Measurements from ENCODE around the gene ROPN1L. TPM values are rescaled to one million over a fixed set of nuclear protein-coding genes. Genes with fewer than 3 reads are reported as not detected.

ROPN1L gene
- total RNA-seq, 1 experiment from 2014 or later: 7.1 TPM

DNA sequence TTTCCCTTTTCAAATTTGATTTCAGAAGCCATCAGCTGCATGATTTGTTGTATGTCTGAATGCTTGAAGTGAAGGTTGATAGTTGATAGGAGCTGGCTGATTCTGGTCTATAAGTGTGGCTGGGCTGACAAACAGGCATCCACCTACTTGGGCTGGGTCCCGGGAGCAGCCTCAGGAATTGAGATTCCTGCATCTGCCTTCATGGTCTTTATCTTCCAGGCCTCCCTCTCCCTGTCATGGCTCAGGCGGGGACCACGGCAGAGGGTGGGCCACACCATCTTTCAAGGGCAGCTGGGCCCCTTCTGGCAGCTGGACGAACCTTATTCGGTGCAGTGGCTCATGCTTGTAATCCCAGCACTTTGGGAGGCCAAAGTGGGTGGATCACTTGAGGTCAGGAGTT, 55.9 kb downstream of the ROPN1L start:
- no TSS peak for BruUV-seq (replicated peaks)
- Histone ChIP-seq H4K20me1 (ENCODE audit: insufficient read depth) (no peaks in the 10 kb centered on the region), H3K9me3 (ENCODE audit: insufficient read depth, low read depth) (peaks cover 9% of the 10 kb centered on the region), H3K4me1 (replicated peaks; ENCODE audit: insufficient read depth) (no peaks in the 10 kb centered on the region), H3F3A (ENCODE audit: insufficient read depth, low read depth) (no peaks in the 10 kb centered on the region), H3K4me2 (no peak overlapping the region), H3K79me2 (ENCODE audit: low read depth) (no peaks in the 10 kb centered on the region), H3K4me3 (no peak overlapping the region), H3K27ac (no peak overlapping the region), H3K36me3 (ENCODE audit: low read depth) (no peaks in the 10 kb centered on the region), H3K27me3 (ENCODE audit: insufficient read depth, low read depth) (no peaks in the 10 kb centered on the region), H2AFZ (no peak overlapping the region), H3K9me2 (ENCODE audit: insufficient read depth) (no peaks in the 10 kb centered on the region)
- CTCF ChIA-PET: interaction anchor here (1.0 kb wide), 1 partner anchor 130 kb away, joined by 5 read pairs; no protein-coding TSS in a partner anchor
- POLR2A ChIA-PET (ENCODE audit: unreplicated experiment): no interaction called here
- TF ChIP-seq, protein P1, sequence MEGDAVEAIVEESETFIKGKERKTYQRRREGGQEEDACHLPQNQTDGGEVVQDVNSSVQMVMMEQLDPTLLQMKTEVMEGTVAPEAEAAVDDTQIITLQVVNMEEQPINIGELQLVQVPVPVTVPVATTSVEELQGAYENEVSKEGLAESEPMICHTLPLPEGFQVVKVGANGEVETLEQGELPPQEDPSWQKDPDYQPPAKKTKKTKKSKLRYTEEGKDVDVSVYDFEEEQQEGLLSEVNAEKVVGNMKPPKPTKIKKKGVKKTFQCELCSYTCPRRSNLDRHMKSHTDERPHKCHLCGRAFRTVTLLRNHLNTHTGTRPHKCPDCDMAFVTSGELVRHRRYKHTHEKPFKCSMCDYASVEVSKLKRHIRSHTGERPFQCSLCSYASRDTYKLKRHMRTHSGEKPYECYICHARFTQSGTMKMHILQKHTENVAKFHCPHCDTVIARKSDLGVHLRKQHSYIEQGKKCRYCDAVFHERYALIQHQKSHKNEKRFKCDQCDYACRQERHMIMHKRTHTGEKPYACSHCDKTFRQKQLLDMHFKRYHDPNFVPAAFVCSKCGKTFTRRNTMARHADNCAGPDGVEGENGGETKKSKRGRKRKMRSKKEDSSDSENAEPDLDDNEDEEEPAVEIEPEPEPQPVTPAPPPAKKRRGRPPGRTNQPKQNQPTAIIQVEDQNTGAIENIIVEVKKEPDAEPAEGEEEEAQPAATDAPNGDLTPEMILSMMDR (conservative IDR thresholded peaks at IDR 0.05): no peak
- no peak for TF ChIP-seq EZH2 (IDR thresholded peaks at IDR 0.05; ENCODE audit: low read depth)
- intact Hi-C loops (cut with micrococcal nuclease; ENCODE audit: unreplicated experiment): no loop called here
- no peak for DNase-seq

DNA sequence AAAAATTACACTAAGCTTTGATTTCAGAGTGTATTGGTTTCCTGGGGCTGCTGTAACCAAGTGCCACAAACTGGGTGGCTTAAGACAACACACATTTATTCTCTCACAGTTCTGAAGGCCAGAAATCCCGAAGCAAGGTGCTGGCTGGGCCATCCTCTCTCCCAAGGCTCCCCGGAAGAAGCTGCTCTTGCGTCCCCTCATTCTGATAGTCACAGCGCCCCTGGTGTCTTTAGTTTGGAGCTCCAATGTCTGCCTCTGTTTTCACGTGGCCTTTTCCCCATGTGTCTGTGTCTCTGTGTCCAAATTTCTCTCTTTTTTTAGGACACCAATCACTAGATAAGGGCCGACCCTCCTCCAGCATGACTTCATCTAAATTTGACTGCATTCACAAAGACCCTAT, 56.7 kb downstream of the ROPN1L start:
- ChIA-PET CTCF (interaction anchor here (1.0 kb wide), 1 partner anchor 129 kb away, joined by 5 read pairs; no protein-coding TSS in a partner anchor), POLR2A (ENCODE audit: unreplicated experiment) (interaction anchor here (0.6 kb wide), 2 partner anchors 9 to 49 kb away, joined by 5 to 6 read pairs; no protein-coding TSS in a partner anchor)
- intact Hi-C loops (cut with micrococcal nuclease; ENCODE audit: unreplicated experiment): no loop called here
- no peaks in the 10 kb centered on the region for H3K4me1 ChIP-seq (replicated peaks; ENCODE audit: insufficient read depth)
- TF ChIP-seq, protein P1 (conservative IDR thresholded peaks at IDR 0.05): no peak
- no peak for TF ChIP-seq EZH2 (IDR thresholded peaks at IDR 0.05; ENCODE audit: low read depth)
- H3K4me3 ChIP-seq: no peak overlapping the region
- H2AFZ ChIP-seq: no peak overlapping the region
- DNase-seq: no peak
- H4K20me1 ChIP-seq (ENCODE audit: insufficient read depth): no peaks in the 10 kb centered on the region
- no peak overlapping the region for H3K27ac ChIP-seq
- H3F3A ChIP-seq (ENCODE audit: insufficient read depth, low read depth): no peaks in the 10 kb centered on the region
- H3K9me2 ChIP-seq (ENCODE audit: insufficient read depth): no peaks in the 10 kb centered on the region
- BruUV-seq (replicated peaks): no TSS peak
- H3K4me2 ChIP-seq: no peak overlapping the region
- no peaks in the 10 kb centered on the region for H3K79me2 ChIP-seq (ENCODE audit: low read depth)
- H3K9me3 ChIP-seq (ENCODE audit: insufficient read depth, low read depth): peaks cover 9% of the 10 kb centered on the region
- H3K36me3 ChIP-seq (ENCODE audit: low read depth): no peaks in the 10 kb centered on the region
- H3K27me3 ChIP-seq (ENCODE audit: insufficient read depth, low read depth): no peaks in the 10 kb centered on the region

DNA sequence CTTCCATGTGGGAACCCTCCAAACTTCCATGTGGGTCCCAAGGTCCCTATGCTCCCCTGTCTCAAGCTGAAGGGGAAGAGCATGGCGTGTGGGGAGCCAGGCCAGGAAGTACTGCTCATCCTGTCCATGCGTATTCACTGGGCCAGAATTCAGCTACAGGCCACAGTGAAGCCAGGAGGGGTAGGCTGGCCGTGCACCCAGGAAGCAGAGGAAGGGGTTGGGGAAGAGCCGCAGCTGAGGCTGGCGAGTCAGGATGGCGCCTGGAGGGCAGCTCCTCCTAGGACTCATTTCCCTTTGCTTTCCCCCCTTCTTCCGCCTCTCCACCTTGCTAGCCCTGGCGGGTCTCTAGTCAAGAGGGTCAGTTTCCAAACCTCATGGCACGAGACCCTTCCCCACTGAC, 57.4 kb downstream of the ROPN1L start:
- Histone ChIP-seq H3K4me3 (no peak overlapping the region), H3K36me3 (ENCODE audit: low read depth) (no peaks in the 10 kb centered on the region), H3K4me1 (replicated peaks; ENCODE audit: insufficient read depth) (peaks cover 1% of the 10 kb centered on the region; the same call in 1 of the 2 replicates), H3K27me3 (ENCODE audit: insufficient read depth, low read depth) (no peaks in the 10 kb centered on the region), H2AFZ (no peak overlapping the region), H3K79me2 (ENCODE audit: low read depth) (no peaks in the 10 kb centered on the region), H4K20me1 (ENCODE audit: insufficient read depth) (no peaks in the 10 kb centered on the region), H3F3A (ENCODE audit: insufficient read depth, low read depth) (no peaks in the 10 kb centered on the region), H3K4me2 (no peak overlapping the region), H3K27ac (no peak overlapping the region), H3K9me2 (ENCODE audit: insufficient read depth) (no peaks in the 10 kb centered on the region), H3K9me3 (ENCODE audit: insufficient read depth, low read depth) (peaks cover 6% of the 10 kb centered on the region)
- TF ChIP-seq, protein P1 (conservative IDR thresholded peaks at IDR 0.05): no peak
- TF ChIP-seq EZH2 (IDR thresholded peaks at IDR 0.05; ENCODE audit: low read depth): no peak
- CTCF ChIA-PET: no interaction called here
- BruUV-seq (replicated peaks): no TSS peak
- intact Hi-C loops (cut with micrococcal nuclease; ENCODE audit: unreplicated experiment): no loop called here
- POLR2A ChIA-PET (ENCODE audit: unreplicated experiment): interaction anchor here (0.6 to 0.7 kb wide), 2 partner anchors 10 to 20 kb away, joined by 3 to 6 read pairs; no protein-coding TSS in a partner anchor
- DNase-seq: no peak

Data from PC-9 (cell line).